SW480 (cell line): ENCODE results near the gene BPIFB2.
"Not testable (repeated sequence)": the region's sequence is repeated elsewhere in the genome, so short reads cannot be mapped to it uniquely, and the experiment has no call there.

Source experiments
- DNase-seq: peaks from one replicate; pipeline ENCODE4 v3.0.0-alpha.2; 2016; ENCODE audit warnings: low spot score

Gene BPIFB2

GRCh38 chr20:33007376-33008335 lies at the start of gene BPIFB2:
Gene BPIFB2, plus strand, starts transcription at chr20:33007704. Its CDS starts 871 bp downstream, at chr20:33008575.
- no peak for DNase-seq

GRCh38 chr20:32958574-32958973 lies 48.9 kb upstream of the BPIFB2 start:
- no peak for DNase-seq

- no peak for DNase-seq
These were observed 47.9 kb upstream of the BPIFB2 start for GRCh38 chr20:32959351-32960221.

GRCh38 chr20:32960222-32960518 lies 47.3 kb upstream of the BPIFB2 start:
- DNase-seq: no peak

GRCh38 chr20:32960849-32961731 lies 46.4 kb upstream of the BPIFB2 start:
- DNase-seq: no peak

GRCh38 chr20:32962053-32962452 lies 45.5 kb upstream of the BPIFB2 start:
- no peak for DNase-seq

GRCh38 chr20:32962646-32963045 lies 44.9 kb upstream of the BPIFB2 start:
- DNase-seq: not testable (repeated sequence)

- DNase-seq: no peak
These were observed 44.3 kb upstream of the BPIFB2 start for GRCh38 chr20:32963176-32963575.

- no peak for DNase-seq
These were observed 42.9 kb upstream of the BPIFB2 start for GRCh38 chr20:32964575-32964974.

GRCh38 chr20:32965115-32965514 lies 42.4 kb upstream of the BPIFB2 start:
- DNase-seq: no peak

- DNase-seq: no peak
These were observed 41.7 kb upstream of the BPIFB2 start for GRCh38 chr20:32965581-32966373.

GRCh38 chr20:32966382-32966781 lies 41.1 kb upstream of the BPIFB2 start:
- DNase-seq: no peak

GRCh38 chr20:32966881-32967781 lies 40.4 kb upstream of the BPIFB2 start:
- no peak for DNase-seq

GRCh38 chr20:32967961-32968457 lies 39.5 kb upstream of the BPIFB2 start:
- DNase-seq: no peak

- DNase-seq: no peak
These were observed 38.8 kb upstream of the BPIFB2 start for GRCh38 chr20:32968478-32969241.

GRCh38 chr20:32969356-32970114 lies 38.0 kb upstream of the BPIFB2 start:
- DNase-seq: no peak

GRCh38 chr20:32970115-32970972 lies 37.2 kb upstream of the BPIFB2 start:
- DNase-seq: no peak

GRCh38 chr20:32970973-32971300 lies 36.6 kb upstream of the BPIFB2 start:
- no peak for DNase-seq
